ENCODE measurements around the gene ANO4.
"Not testable (repeated sequence)": the region's sequence is repeated elsewhere in the genome, so short reads cannot be mapped to it uniquely, and the experiment has no call there.

The ANO4 gene

GRCh38 chr12:100956311-100956852 is 161.8 kb downstream of the ANO4 start:
- DNase-seq = no peak

- DNase-seq = no peak
Measured at GRCh38 chr12:100959481-100959880, 164.9 kb downstream of the ANO4 start.

DNA sequence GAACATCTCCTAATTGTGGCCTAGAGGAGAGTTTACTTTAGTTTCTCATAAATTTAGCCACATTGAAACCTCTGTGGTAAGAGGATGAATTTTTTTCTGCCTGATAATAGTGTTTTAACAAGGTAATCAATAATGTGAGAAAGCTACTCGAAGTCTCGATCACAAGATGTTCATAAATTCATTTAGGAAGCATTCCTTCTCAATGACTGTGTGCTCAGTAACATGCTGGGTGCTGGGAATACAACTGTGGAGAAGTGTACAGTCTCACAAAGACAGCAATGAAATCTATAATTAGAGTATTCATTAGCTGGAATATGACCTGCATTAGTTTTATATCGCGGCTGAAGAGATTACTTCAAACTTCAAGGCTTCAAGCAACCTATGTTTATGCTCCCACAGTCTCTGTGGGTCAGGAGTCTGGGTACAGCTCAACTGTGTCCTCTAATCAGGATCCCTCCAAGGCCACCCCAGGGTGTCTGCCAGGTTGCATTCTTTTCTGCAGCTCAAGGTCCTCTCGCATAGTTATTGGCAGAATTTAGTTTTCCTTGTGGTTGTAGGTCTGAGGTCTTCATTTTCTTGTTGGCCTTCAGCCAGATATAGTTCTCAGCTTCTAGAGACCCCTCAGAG is 167.6 kb downstream of the ANO4 start:
- DNase-seq = no peak

- no peak for DNase-seq
Measured at GRCh38 chr12:100963381-100963780, 168.8 kb downstream of the ANO4 start.

- DNase-seq = no peak
Measured at GRCh38 chr12:100964028-100964427, 169.5 kb downstream of the ANO4 start.

- no peak for DNase-seq
Measured at GRCh38 chr12:100967189-100967588, 172.6 kb downstream of the ANO4 start.

DNA sequence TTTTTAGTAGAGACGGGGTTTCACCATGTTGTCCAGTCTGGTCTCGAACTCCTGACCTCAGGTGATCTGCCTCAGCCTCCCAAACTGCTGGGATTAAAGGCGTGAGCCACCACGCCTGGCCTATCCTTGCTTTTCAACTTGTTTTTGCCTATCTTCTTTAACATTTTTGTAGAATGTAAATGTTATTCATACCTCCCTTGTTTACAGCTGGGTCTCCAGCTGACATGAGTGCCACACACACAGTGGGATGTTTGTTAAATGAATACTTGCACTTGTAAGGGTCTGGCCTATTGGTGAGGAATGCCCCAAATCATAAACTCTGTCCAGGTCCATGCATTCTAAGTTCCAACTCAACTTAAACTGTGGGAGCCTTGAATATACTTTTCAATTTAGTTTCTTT is 176.3 kb downstream of the ANO4 start:
- no peak for DNase-seq

DNA sequence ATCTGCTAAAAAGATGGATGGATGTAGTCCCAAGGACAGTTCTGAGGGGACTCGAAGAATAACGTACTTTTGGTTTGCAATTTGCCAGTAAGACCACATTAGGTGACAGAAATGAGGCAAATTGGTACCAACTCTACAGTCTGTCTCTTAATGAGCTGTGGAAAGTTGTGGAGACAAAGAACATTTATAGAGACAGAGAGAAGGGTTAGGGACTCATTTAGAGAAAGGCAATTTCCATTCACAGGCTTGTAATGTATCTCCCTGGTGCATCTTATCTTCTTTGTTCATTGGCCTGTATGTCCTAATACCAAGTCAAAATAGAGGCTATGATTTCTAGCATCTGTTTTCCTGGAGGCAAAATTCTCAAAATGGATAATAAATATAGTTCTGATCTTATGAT is 177.5 kb downstream of the ANO4 start:
- DNase-seq = no peak

DNA sequence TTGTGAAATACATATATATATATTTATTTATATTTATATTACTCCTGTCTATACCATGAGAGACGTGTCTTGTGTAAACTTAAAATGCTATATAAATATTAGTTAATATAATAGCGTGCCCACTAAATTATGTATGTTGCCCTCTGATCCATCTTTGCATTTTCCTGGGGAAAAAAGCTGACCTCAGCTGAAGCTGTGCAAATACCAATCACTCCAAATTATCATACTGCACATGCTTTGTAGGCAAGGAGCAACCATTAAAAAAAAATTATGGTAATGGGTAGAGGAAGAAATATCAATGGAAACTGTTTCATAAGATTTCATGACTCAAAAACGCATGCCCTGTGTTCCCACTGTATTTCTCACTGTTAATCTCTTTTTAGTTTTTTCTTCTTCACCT is 179.8 kb downstream of the ANO4 start:
- no peak for DNase-seq

GRCh38 chr12:100974747-100975146 is 180.2 kb downstream of the ANO4 start:
- no peak for DNase-seq

DNA sequence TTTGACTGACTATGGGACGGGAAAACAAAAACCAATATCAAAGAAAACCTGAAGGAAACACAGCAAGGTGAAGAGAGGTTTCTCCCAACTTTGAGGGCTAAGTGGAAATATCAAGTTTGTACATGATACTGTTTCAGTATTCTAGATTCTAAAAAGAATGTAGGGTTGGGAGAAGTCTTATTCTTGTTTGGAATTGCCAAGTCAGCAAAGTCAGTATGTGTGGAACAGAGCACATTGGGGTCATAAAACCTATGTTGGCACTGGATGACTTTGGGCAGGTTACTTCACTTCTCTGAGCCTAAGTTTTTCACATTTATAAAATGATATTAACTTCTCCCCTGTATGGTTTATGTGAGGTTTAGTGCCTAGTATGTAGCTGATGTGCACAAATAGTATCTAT is 182.2 kb downstream of the ANO4 start:
- no peak for DNase-seq

GRCh38 chr12:100980856-100981255 is 186.3 kb downstream of the ANO4 start:
- DNase-seq = no peak

- DNase-seq = no peak
Measured at GRCh38 chr12:100982511-100983183, 188.1 kb downstream of the ANO4 start.

- no peak for DNase-seq
Measured at GRCh38 chr12:100984796-100985195, 190.2 kb downstream of the ANO4 start.

DNA sequence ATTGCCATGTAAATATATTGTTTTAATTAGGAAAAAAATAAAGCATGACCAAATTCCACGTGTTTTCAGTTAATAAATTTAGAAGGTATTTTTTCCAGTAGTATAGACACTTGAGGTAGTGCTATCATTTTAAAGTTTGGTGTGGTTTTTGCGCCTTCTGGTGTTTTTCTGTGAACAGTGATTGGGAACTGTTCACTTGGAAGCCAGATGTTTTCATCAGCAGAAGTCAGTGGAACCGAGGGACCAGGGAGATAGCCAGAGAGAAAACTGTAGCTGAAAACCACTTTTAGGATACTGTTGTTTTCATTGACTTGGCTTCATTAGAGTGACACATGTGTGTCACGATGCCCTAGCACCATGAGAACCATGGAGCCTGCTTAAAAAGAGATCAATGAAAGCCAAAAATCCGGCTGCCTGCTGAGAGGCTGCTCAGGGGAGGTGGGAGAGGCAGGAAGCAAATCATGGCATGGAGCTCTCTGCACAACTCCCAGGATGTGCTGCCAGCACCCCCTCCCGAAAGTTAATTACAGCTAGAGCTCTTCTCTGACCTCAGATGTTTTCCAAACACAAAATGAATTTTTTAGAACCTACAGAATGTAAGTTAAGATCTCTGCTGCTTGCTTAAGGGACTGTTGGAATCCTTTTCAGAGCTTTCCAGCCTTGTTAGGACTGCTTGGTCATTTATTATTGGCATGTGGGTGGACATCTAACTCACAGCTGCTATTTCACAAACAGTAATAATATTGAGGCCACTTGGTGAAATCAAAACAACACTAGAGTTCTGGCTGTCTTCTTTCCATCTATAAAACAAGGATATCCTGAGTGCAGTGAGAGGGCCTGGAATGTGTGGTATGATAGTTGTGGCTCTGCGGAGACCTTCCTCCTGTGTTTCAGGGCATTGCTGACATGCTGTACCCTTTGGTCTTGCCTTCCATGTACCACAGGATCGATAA is 192.3 kb downstream of the ANO4 start:
- no peak for DNase-seq

- no peak for DNase-seq
Measured at GRCh38 chr12:100987552-100988521, 193.3 kb downstream of the ANO4 start.

GRCh38 chr12:100989509-100989908 is 194.9 kb downstream of the ANO4 start:
- DNase-seq = not testable (repeated sequence)

GRCh38 chr12:100991102-100991501 is 196.5 kb downstream of the ANO4 start:
- DNase-seq = no peak

DNA sequence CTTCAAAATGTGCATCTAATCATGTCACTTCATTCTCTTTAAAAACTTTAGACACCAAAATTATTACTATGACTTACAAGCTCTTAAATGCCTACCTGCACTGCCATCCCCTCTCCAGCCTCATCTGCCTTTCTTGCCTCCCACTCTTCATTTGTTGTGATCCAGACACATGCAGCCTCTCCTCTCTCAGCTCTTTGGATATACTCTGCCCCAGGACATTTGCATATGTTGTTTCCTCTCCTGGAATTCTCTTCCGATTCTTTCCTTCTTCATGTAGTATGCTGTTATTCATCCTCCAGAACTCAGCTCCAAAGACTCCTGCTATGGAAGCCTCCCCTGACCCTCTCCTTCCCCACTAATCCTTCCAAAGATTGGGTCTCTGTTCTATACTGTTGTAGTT is 197.6 kb downstream of the ANO4 start:
- no peak for DNase-seq

GRCh38 chr12:100993916-100994450 is 199.4 kb downstream of the ANO4 start:
- no peak for DNase-seq

DNA sequence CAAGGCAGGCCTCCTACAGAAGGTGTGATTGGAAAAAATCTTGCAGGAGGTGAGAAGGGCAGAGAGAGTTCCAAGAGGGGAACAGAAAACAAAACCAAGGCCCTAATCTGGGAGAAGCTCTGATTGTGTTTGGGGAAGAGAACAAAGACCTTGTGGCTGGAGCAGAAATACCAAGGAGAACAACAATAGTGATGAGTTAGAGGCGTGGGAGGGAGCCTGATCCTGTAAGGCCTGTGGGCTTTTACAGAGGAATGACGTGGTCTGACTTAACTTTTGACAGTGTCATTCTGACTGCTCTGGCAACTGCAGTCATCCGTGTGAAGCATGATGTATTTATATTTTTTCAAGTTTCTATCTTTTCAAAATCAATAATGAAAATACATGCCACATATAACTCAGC is 200.6 kb downstream of the ANO4 start:
- DNase-seq = no peak

DNA sequence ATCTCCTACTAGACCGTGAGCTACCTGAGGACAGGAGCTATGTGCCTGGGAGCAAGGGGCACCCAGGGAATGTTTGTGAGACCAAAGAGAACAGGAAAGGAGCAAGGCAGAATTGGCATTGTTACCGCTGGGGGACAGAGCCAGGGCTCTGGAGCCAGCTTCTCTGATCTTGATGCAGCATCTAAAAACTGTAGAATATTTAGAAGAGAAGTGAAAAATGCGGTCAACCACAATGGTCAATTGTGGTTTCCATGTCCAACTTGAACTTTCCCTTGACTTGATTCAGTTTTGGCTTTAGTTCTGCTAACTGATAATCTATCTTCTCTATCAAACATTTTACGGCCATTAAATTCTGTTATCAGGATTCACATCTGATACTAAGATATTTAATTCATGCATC is 201.2 kb downstream of the ANO4 start:
- no peak for DNase-seq
